Mesenchymal stem cell (in vitro differentiated cells and primary cell): ENCODE measurements around the gene LLGL2.

ENCODE experiments used
- DNase-seq: peaks from one replicate; pipeline ENCODE4 v3.0.0-alpha.2; 2013
- H2AFZ ChIP-seq: one replicate; pipeline ENCODE4 v1.6.1; 2013; ENCODE audit warnings: low read depth, mild to moderate bottlenecking, control low read depth, inconsistent platforms, low read length, moderate library complexity
- H2AK5ac ChIP-seq: 2 replicates; pipeline ENCODE4 v1.6.1; 2013; ENCODE audit warnings: low read length, moderate library complexity, mild to moderate bottlenecking, inconsistent platforms; ENCODE audit not compliant: severe bottlenecking
- H2BK120ac ChIP-seq: one replicate; pipeline ENCODE4 v1.6.1; 2013; ENCODE audit warnings: low read depth, mild to moderate bottlenecking, inconsistent platforms, low read length, moderate library complexity
- H2BK12ac ChIP-seq, 2 experiments: one replicate each; pipeline ENCODE4 v1.6.1; 2013; ENCODE audit warnings: inconsistent platforms in 2 of 2, low read length in 2 of 2, mild to moderate bottlenecking in 2 of 2, moderate library complexity in 2 of 2, control low read depth in 1 of 2
- H2BK15ac ChIP-seq: one replicate; pipeline ENCODE4 v1.6.1; 2013; ENCODE audit warnings: mild to moderate bottlenecking, low read depth, inconsistent platforms; ENCODE audit not compliant: poor library complexity, severe bottlenecking
- H2BK5ac ChIP-seq: 2 replicates; pipeline ENCODE4 v1.6.1; 2013; ENCODE audit warnings: low read depth, mild to moderate bottlenecking, low read length, control low read depth, inconsistent platforms; ENCODE audit not compliant: poor library complexity, severe bottlenecking
- H3K14ac ChIP-seq, 2 experiments: one replicate each; pipeline ENCODE4 v1.6.1; 2013; ENCODE audit warnings: inconsistent platforms in 2 of 2, low read length in 2 of 2, control low read depth in 1 of 2, mild to moderate bottlenecking in 1 of 2, moderate library complexity in 1 of 2
- H3K18ac ChIP-seq, 2 experiments: one replicate each; pipeline ENCODE4 v1.6.1; 2013; ENCODE audit warnings: inconsistent platforms in 2 of 2, low read length in 2 of 2, control low read depth in 1 of 2, low read depth in 1 of 2, mild to moderate bottlenecking in 1 of 2
- H3K23ac ChIP-seq, 2 experiments: one replicate each; pipeline ENCODE4 v1.6.1; 2013; ENCODE audit warnings: inconsistent platforms in 2 of 2, low read length in 2 of 2, mild to moderate bottlenecking in 2 of 2, moderate library complexity in 2 of 2, control low read depth in 1 of 2
- H3K27ac ChIP-seq: 2 replicates; pipeline ENCODE4 v1.5.1; 2013; ENCODE audit warnings: mild to moderate bottlenecking, moderate library complexity, low read length, control low read depth, inconsistent platforms; ENCODE audit not compliant: poor library complexity, severe bottlenecking
- H3K27me3 ChIP-seq, 2 experiments: 2 replicates each; pipeline versions ENCODE4 v1.6.1 to v1.7.0; 2013; ENCODE audit warnings: low read length in 2 of 2, mild to moderate bottlenecking in 2 of 2, moderate library complexity in 2 of 2, control low read depth in 1 of 2, inconsistent platforms in 1 of 2; ENCODE audit not compliant: control insufficient read depth in 1 of 2, insufficient read depth in 1 of 2
- H3K36me3 ChIP-seq, 2 experiments: 2 replicates each; pipeline versions ENCODE4 v1.6.1 to v1.7.0; 2013; ENCODE audit warnings: low read length in 2 of 2, control low read depth in 1 of 2, inconsistent platforms in 1 of 2, low read depth in 1 of 2, mild to moderate bottlenecking in 1 of 2; ENCODE audit not compliant: insufficient read depth in 2 of 2, control insufficient read depth in 1 of 2
- H3K4ac ChIP-seq, 2 experiments: one replicate each; pipeline ENCODE4 v1.6.1; 2013; ENCODE audit warnings: inconsistent platforms in 2 of 2, low read length in 2 of 2, mild to moderate bottlenecking in 2 of 2, moderate library complexity in 2 of 2, control low read depth in 1 of 2, low read depth in 1 of 2
- H3K4me1 ChIP-seq: 2 replicates; pipeline ENCODE4 v1.6.1; 2013; ENCODE audit warnings: low read depth, low read length, control low read depth; ENCODE audit not compliant: control insufficient read depth, insufficient read depth
- H3K4me2 ChIP-seq: 2 replicates; pipeline ENCODE4 v1.6.1; 2013; ENCODE audit warnings: low read length, mild to moderate bottlenecking, inconsistent platforms; ENCODE audit not compliant: poor library complexity, severe bottlenecking
- H3K4me3 ChIP-seq, 2 experiments: 2 replicates each; pipeline versions ENCODE4 v1.5.1 to v1.7.0; 2013; ENCODE audit warnings: low read length in 2 of 2, mild to moderate bottlenecking in 2 of 2, control low read depth in 1 of 2, low read depth in 1 of 2; ENCODE audit not compliant: insufficient read depth in 1 of 2
- H3K79me1 ChIP-seq: replicated peaks from 2 replicates; pipeline ENCODE4 v1.6.1; 2013; ENCODE audit warnings: mild to moderate bottlenecking, control low read depth, low read length, inconsistent platforms; ENCODE audit not compliant: poor library complexity, severe bottlenecking
- H3K9ac ChIP-seq: 2 replicates; pipeline ENCODE4 v1.7.0; 2013; ENCODE audit warnings: mild to moderate bottlenecking, low read length, moderate library complexity
- H3K9me3 ChIP-seq: 2 replicates; pipeline ENCODE4 v1.7.0; 2013; ENCODE audit warnings: mild to moderate bottlenecking, low read length; ENCODE audit not compliant: control insufficient read depth
- H4K8ac ChIP-seq: one replicate; pipeline ENCODE4 v1.6.1; 2013; ENCODE audit warnings: inconsistent platforms, mild to moderate bottlenecking, low read length, moderate library complexity
- H4K91ac ChIP-seq: one replicate; pipeline ENCODE4 v1.6.1; 2013; ENCODE audit warnings: mild to moderate bottlenecking, low read length, inconsistent platforms
- WGBS: methylation state at CpG from one replicate; pipeline ENCODE4 v1.1.7; 2013; ENCODE audit warnings: mixed read lengths; 5-methylcytosine and 5-hydroxymethylcytosine counted together

Gene LLGL2

GRCh38 chr17:75595284-75595919, 69.9 kb downstream of the LLGL2 start:
- H3K18ac ChIP-seq = no peak overlapping the region
- no peaks in the 10 kb centered on the region for H3K9me3 ChIP-seq
- H3K14ac ChIP-seq = no peak overlapping the region
- H2BK15ac ChIP-seq = no peak overlapping the region
- no peak overlapping the region for H3K27ac ChIP-seq
- WGBS = 81% methylated on average over 13 of the region's 13 CpGs
- no peak for DNase-seq
- peaks cover 21 to 44% of the 10 kb centered on the region in 2 experiments for H3K27me3 ChIP-seq
- no peaks in the 10 kb centered on the region for H3K36me3 ChIP-seq
- H3K9ac ChIP-seq = no peak overlapping the region
- no peak overlapping the region for H2BK12ac ChIP-seq
- no peaks in the 10 kb centered on the region for H3K79me1 ChIP-seq
- no peak overlapping the region for H3K4me2 ChIP-seq
- no peak overlapping the region for H4K91ac ChIP-seq
- no peak overlapping the region for H2AK5ac ChIP-seq
- H3K4me1 ChIP-seq = peaks cover 3% of the 10 kb centered on the region
- H2BK5ac ChIP-seq = no peak overlapping the region
- no peak overlapping the region for H4K8ac ChIP-seq
- no peak overlapping the region for H2AFZ ChIP-seq
- H3K23ac ChIP-seq = no peak overlapping the region
- no peak overlapping the region for H3K4me3 ChIP-seq
- H3K4ac ChIP-seq = no peak overlapping the region
- no peak overlapping the region for H2BK120ac ChIP-seq

DNA sequence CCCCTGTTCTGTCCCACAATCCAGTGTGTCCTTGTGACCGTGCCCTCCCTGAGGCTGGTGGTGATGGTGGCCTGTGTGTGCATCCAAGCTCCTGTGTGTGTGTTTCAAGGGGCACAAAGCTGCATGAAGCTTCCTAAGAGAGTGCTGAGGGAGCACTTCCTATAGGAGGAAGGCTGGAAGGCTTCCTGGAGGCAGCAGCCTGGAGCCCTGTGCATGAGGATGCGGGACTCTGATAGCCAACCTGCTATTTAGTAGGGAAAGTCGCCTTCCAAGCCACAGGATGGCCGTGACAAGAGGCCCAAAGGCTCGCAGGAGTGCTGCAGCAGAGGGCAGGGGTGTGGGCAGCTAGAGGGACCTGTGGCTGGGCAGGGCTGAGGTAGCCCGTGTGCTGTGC, 70.4 kb downstream of the LLGL2 start:
- H3K27ac ChIP-seq = no peak overlapping the region
- no peak overlapping the region for H2BK15ac ChIP-seq
- H2BK120ac ChIP-seq = no peak overlapping the region
- H3K27me3 ChIP-seq = peaks cover 21 to 39% of the 10 kb centered on the region in 2 experiments
- H3K9ac ChIP-seq = no peak overlapping the region
- no peak overlapping the region for H2AFZ ChIP-seq
- no peak overlapping the region for H2BK5ac ChIP-seq
- H3K4me1 ChIP-seq = peaks cover 5% of the 10 kb centered on the region
- H3K14ac ChIP-seq = no peak overlapping the region
- H3K4me3 ChIP-seq = no peak overlapping the region
- H3K18ac ChIP-seq = no peak overlapping the region
- no peak overlapping the region for H4K91ac ChIP-seq
- H3K79me1 ChIP-seq = no peaks in the 10 kb centered on the region
- no peak overlapping the region for H2AK5ac ChIP-seq
- H2BK12ac ChIP-seq = no peak overlapping the region
- no peak overlapping the region for H3K4ac ChIP-seq
- DNase-seq = no peak
- H3K36me3 ChIP-seq = no peaks in the 10 kb centered on the region
- H3K4me2 ChIP-seq = no peak overlapping the region
- no peak overlapping the region for H4K8ac ChIP-seq
- 89% methylated on average over 6 of the region's 6 CpGs for WGBS
- H3K23ac ChIP-seq = no peak overlapping the region
- H3K9me3 ChIP-seq = no peaks in the 10 kb centered on the region

DNA sequence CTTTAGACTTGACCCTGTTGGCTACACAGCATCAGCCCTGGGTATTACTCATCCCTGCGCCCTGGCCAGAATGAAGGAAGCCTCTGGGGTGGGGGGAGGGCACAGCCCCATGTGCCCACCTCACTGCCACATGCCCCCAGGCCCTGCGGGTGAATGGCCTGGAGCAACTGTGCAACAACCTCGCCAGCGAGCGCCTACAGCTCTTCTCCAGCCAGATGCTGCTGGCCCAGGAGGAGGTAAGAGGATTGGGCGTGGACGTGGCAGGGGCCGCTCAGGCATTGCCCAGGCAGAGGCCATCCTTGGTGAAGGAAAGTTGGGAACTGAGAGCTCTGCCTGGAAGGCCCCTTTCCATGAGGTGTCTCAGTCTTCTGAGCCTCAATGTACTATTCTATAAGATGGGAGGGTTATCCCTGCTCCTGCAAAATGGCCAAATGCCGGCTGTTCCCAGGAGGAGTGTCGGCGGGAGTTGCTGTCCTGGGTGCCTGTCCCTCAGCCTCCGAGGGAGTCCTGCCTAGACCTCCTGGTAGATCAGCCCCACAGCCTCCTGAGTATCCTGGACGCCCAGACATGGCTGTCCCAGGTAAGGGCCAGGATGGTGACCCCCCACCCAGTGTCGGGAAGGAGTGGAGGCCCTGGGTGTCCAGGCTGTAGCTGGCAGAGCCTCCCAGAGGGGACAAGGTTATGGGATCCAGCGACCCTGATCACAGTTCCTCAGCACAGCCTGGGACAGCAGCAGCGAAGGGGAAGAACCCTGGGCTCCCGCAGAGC, 71.0 kb downstream of the LLGL2 start:
- H3K14ac ChIP-seq = no peak overlapping the region
- H3K4me3 ChIP-seq = no peak overlapping the region
- H3K27ac ChIP-seq = no peak overlapping the region
- no peak overlapping the region for H3K23ac ChIP-seq
- H2AFZ ChIP-seq = no peak overlapping the region
- no peak overlapping the region for H3K4ac ChIP-seq
- no peak for DNase-seq
- H4K8ac ChIP-seq = no peak overlapping the region
- peaks cover 8% of the 10 kb centered on the region for H3K4me1 ChIP-seq
- H3K9me3 ChIP-seq = no peaks in the 10 kb centered on the region
- H3K9ac ChIP-seq = no peak overlapping the region
- no peak overlapping the region for H3K4me2 ChIP-seq
- no peaks in the 10 kb centered on the region for H3K79me1 ChIP-seq
- peaks cover 21 to 40% of the 10 kb centered on the region in 2 experiments for H3K27me3 ChIP-seq
- no peak overlapping the region for H2AK5ac ChIP-seq
- no peak overlapping the region for H2BK15ac ChIP-seq
- H3K18ac ChIP-seq = no peak overlapping the region
- H2BK5ac ChIP-seq = no peak overlapping the region
- H4K91ac ChIP-seq = no peak overlapping the region
- no peak overlapping the region for H2BK120ac ChIP-seq
- H3K36me3 ChIP-seq = no peaks in the 10 kb centered on the region
- 92% methylated on average over 17 of the region's 17 CpGs for WGBS
- no peak overlapping the region for H2BK12ac ChIP-seq

DNA sequence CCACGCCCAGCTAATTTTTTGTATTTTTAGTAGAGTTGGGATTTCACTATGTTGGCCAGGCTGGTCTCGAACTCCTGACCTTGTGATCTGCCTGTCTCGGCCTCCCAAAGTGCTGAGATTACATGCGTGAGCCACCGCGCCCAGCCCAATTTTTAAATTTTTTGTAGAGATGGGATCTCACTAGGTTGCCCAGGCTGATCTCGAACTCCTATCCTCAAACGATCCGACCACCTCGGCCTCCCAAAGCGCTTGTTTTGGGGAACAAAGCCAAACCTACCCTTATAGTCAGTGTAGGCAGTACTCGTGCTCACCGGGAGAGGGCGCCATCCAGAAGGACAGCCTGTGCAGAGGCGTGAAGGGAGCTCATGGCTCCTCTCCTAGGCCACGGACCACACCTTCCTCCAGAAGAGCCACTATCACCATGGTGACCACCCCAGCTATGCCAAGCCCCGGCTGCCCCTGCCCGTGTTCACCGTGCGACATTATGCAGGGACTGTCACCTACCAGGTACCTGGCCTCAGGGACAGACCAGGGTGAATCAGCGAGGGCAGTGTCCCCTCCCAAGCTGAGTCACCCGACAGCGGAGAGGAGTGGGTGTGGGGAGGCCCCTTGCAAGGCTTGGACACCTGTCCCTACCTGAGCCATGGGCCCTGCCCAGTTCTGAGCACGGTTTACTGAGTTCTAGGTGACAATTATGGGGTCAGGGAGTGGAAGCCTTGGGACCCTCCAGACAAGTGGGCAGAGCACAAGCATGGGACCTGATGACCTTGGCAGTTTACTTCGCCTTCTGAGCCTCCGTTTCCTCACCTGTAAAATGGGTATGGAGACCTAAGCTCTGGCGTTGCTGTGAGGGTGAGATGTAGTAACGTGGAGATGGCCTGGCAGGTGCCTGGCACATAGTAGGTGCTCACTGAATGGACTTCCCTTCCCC, 75.8 kb downstream of the LLGL2 start:
- Histone ChIP-seq H2AFZ (no peak overlapping the region), H2BK15ac (no peak overlapping the region), H3K23ac (no peak overlapping the region), H3K36me3 (no peaks in the 10 kb centered on the region), H3K4me1 (peaks cover 16% of the 10 kb centered on the region), H3K27me3 (peaks cover 6 to 12% of the 10 kb centered on the region in 2 experiments), H4K8ac (no peak overlapping the region), H3K9ac (no peak overlapping the region), H3K4me2 (no peak overlapping the region), H3K9me3 (no peaks in the 10 kb centered on the region), H3K4me3 (no peak overlapping the region), H2BK12ac (no peak overlapping the region), H2AK5ac (no peak overlapping the region), H3K18ac (no peak overlapping the region), H3K14ac (peak overlapping the region in 1 of 2 experiments; percentile 6), H3K4ac (no peak overlapping the region), H4K91ac (no peak overlapping the region), H3K79me1 (no peaks in the 10 kb centered on the region), H2BK5ac (no peak overlapping the region), H3K27ac (no peak overlapping the region), H2BK120ac (no peak overlapping the region)
- WGBS = 71% methylated on average over 28 of the region's 28 CpGs
- DNase-seq = peak; percentile 24
